GM12875 (cell line): Measurements from ENCODE around the gene SLC9C1.

Experiments
- H3K4me3 ChIP-seq: one replicate; pipeline ENCODE4 v1.5.1; 2011; ENCODE audit warnings: low read depth, low read length, control low read depth
- TF ChIP-seq, protein P1 (sequence below): IDR thresholded peaks from 2 replicates; pipeline ENCODE4 v1.5.1; 2011; ENCODE audit warnings: low read depth, mild to moderate bottlenecking, control low read depth, inconsistent platforms, low read length, moderate library complexity, borderline replicate concordance; ENCODE audit not compliant: insufficient read depth

SLC9C1 gene

DNA sequence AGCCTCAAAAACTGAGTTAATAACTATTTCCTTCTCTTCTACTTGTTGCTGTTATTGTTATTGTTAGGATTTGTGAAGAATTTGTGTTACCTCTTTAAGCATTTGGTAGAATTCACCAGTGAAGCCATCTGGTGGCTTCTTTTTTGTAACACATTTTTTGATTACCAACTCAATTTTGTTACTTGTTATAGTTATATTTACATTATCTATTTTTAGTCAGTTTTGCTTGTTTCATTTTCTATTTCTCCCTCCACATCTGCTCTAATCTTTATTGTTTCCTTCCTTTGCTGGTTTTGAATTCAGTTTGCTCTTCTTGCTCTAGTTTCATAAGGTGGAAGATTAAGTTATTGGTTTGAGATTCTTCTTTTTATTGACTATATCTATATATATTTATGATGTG, 3.7 kb upstream of the SLC9C1 start:
- H3K4me3 ChIP-seq = no peak overlapping the region
- TF ChIP-seq, protein P1, sequence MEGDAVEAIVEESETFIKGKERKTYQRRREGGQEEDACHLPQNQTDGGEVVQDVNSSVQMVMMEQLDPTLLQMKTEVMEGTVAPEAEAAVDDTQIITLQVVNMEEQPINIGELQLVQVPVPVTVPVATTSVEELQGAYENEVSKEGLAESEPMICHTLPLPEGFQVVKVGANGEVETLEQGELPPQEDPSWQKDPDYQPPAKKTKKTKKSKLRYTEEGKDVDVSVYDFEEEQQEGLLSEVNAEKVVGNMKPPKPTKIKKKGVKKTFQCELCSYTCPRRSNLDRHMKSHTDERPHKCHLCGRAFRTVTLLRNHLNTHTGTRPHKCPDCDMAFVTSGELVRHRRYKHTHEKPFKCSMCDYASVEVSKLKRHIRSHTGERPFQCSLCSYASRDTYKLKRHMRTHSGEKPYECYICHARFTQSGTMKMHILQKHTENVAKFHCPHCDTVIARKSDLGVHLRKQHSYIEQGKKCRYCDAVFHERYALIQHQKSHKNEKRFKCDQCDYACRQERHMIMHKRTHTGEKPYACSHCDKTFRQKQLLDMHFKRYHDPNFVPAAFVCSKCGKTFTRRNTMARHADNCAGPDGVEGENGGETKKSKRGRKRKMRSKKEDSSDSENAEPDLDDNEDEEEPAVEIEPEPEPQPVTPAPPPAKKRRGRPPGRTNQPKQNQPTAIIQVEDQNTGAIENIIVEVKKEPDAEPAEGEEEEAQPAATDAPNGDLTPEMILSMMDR = no peak

DNA sequence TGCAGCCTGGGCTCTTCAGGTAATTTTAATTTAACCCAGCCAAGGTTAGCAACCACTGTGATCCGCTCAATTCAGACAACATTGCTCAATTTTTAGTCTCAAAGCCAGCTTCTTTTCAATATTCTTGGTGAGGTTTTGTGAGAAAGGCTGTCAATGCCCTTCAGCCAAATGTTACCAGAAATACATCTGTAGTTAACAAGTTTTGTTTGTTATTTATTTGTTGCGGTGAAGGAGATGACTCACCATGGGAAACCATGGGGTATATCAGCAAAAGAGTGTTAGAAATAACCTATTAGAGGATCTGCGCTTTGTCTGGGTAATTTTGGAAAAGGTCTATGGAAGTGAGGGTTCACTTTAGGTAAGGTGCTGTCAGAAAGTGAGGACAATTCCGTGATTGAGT, 5.0 kb downstream of the SLC9C1 start:
- H3K4me3 ChIP-seq = no peak overlapping the region
- TF ChIP-seq, protein P1 = no peak

DNA sequence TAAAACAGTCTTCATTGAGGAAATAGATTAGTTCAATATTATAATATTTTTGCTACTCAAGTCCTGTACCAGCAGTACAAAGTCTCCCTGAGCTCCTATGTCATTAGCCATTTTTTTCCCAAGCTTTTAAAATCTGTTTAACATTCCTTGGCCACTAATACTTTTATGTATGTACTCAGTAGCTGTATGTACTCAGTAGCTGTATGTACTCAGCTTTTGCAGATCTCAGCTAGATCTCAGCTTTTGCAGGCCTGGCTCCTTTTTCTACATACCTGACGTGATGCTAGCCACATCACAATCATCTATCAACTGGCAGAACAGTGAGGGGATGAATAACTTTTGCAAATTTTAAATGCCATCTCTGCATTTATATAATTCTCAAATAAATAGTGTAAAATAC, 13.8 kb downstream of the SLC9C1 start:
- H3K4me3 ChIP-seq = no peak overlapping the region
- TF ChIP-seq, protein P1 = no peak

DNA sequence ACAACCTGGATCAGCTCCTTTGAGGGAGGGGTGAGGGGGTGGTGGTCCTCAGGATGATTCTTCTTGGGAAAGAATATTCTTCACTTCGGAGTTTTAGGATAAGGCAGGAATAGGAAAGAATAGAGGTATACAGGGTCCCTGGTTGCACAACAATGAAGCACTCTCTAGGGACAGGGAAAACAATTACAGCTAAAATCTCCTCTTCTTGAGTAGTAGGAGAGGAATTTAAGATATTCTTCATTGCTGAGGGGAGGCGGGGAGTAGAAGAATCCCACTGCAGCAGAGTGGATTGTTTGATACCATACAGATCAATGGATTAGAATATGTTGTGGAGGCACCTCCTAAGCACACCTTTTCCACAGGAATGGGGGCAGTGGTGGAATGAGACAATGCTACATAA, 20.5 kb downstream of the SLC9C1 start:
- no peak overlapping the region for H3K4me3 ChIP-seq
- TF ChIP-seq, protein P1 = no peak

DNA sequence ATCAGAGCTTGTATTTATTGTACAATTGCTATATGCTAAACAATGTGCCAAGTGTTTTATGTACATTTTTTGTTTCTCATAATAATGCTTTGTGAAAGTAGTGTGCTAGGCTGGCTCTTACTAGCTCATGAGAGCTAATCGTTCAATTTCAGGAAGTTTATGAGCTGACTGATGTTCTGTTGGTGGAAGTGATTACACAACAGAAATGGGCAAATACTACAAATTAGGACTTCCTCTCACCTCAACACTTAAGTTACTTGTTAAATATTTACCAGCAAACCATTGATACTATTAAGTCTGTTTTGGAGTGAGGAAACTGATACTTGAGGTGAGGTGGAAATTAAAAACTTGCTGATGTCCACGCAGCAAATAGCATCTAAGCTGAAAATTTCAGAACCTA, 32.3 kb downstream of the SLC9C1 start:
- H3K4me3 ChIP-seq = no peak overlapping the region
- TF ChIP-seq, protein P1 = no peak

DNA sequence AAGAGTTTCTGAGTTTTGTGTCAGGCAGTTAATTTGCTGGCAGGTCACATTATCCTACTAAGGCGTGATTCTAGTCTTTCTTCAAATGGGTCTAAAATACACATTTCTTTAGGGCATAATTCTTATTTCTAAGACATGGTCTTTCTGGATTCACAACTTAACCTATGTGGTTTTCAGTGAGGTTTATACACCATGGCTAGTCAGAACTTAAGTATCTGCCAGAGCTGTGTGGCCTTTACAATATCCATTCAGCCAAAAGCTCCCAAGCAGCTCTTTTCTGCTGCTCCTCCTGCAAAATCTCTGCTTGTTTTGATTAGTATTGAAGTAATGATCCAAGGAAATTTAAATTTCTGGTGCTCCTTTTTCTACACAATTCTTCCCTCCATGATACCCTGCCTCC, 33.5 kb downstream of the SLC9C1 start:
- H3K4me3 ChIP-seq = no peak overlapping the region
- TF ChIP-seq, protein P1 = no peak

DNA sequence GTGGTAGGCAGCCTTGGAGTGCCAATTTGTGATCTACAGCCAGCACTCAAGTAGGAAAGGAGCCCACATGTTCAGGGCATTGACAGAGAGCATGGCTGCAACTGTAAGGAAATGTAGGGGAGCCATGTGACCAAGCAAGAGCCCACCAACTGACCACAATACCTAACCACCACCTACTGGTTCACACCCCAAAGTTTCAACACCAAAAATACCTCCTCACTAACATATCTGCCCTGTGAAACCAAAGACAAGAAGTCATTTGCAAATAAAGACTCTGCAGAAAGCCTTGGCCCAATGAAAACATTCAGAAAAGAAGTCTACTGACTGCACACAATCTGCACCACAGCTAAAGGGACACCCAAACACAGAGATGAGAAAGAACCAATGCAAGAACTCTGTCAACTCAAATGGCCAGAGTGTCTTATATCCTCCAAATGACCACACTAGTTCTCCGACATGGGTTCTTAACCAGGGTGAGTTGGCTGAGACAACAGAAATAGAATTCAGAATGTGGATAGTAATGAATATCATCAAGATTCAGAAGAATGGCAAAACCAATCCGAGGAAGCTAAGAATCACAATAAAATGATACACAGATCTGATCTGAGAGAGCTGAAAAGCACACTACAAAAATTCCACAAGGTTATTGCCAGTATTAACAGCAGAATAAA, 40.6 kb downstream of the SLC9C1 start:
- no peak overlapping the region for H3K4me3 ChIP-seq
- TF ChIP-seq, protein P1 = no peak
